OCI-LY3 (cell line): Measurements from ENCODE around the gene FIBCD1.

ENCODE experiments used
- CTCF ChIP-seq: fragments of 200-600, 300-600 bp; sonication (generic); IDR thresholded peaks from 2 replicates; pipeline ENCODE4 v1.5.1; 2014; ENCODE audit warnings: antibody characterized with exemption, low read length, low read depth
- EZH2phosphoT487 ChIP-seq: fragments of 200-600 bp; shearing (Covaris generic); IDR thresholded peaks from 2 replicates; pipeline ENCODE4 v1.6.1; 2018; ENCODE audit warnings: antibody characterized with exemption, mixed run types, low read depth

GRCh38 chr9:130981002-130981755, 42.1 kb upstream of the FIBCD1 start:
- TF ChIP-seq CTCF (no peak), EZH2phosphoT487 (no peak)
